Stimulated activated CD4-positive, alpha-beta T cell treated with anti-CD3 and anti-CD28 coated beads, Interleukin-12 subunit alpha, Interleukin-12 subunit beta, amount 100 ng/mL, for 24 hours (primary cell): ENCODE results near the gene NCAPH2.
A peak's percentile ranks its signal among the peaks of the same experiment; 100 is the strongest.

Experiments used
- DNase-seq, 2 experiments: peaks; one replicate each; pipeline ENCODE4 v3.0.0-alpha.2; 2020; ENCODE audit warnings: low read depth in 2 of 2

NCAPH2 gene

GRCh38 chr22:50474710-50475651 lies 33.0 kb upstream of the NCAPH2 start, which contains the start of gene SBF1:
SBF1 (minus strand) TSS chr22:50475035; CDS start chr22:50474840, 195 bp downstream.
- DNase-seq, result peak; percentile 77 to 84

GRCh38 chr22:50475652-50476002 lies 32.4 kb upstream of the NCAPH2 start:
- no peak for DNase-seq

GRCh38 chr22:50476868-50477267 lies 31.2 kb upstream of the NCAPH2 start:
- no peak for DNase-seq

GRCh38 chr22:50477923-50478322 lies 30.1 kb upstream of the NCAPH2 start:
- DNase-seq, result no peak

- DNase-seq, result no peak
Observed at GRCh38 chr22:50479721-50480120, 28.3 kb upstream of the NCAPH2 start.

GRCh38 chr22:50481045-50481439 lies 27.0 kb upstream of the NCAPH2 start:
- DNase-seq, result no peak

GRCh38 chr22:50481440-50482106 lies 26.5 kb upstream of the NCAPH2 start, which contains the start of gene ADM2:
ADM2 (plus strand) TSS chr22:50481543; CDS start chr22:50481848, 305 bp downstream.
- peak in 1 of 2 experiments; percentile 47 for DNase-seq

- DNase-seq, result no peak
Observed at GRCh38 chr22:50482107-50483074, 25.6 kb upstream of the NCAPH2 start.

GRCh38 chr22:50483106-50483505 lies 24.9 kb upstream of the NCAPH2 start:
- DNase-seq, result no peak

- no peak for DNase-seq
Observed at GRCh38 chr22:50483556-50483955, 24.5 kb upstream of the NCAPH2 start.

- no peak for DNase-seq
Observed at GRCh38 chr22:50483977-50484853, 23.8 kb upstream of the NCAPH2 start.

- DNase-seq, result no peak
Observed at GRCh38 chr22:50485221-50486131, 22.5 kb upstream of the NCAPH2 start.

- DNase-seq, result no peak
Observed at GRCh38 chr22:50486561-50487289, 21.3 kb upstream of the NCAPH2 start, which contains the start of gene MIOX. MIOX (plus strand) TSS chr22:50486859; CDS start chr22:50486898, 39 bp downstream.

GRCh38 chr22:50487290-50488005 lies 20.6 kb upstream of the NCAPH2 start:
- DNase-seq, result no peak

- DNase-seq, result no peak
Observed at GRCh38 chr22:50488006-50488677, 19.9 kb upstream of the NCAPH2 start.

GRCh38 chr22:50488886-50489285 lies 19.1 kb upstream of the NCAPH2 start:
- DNase-seq, result no peak
